RWPE1 (cell line): ENCODE data around the gene FOXQ1.
A peak's percentile ranks its signal among the peaks of the same experiment; 100 is the strongest.

Experiments used
- CTCF ChIA-PET: fragments of 350-600 bp; sonication (Branson Sonifier 250); formaldehyde crosslinking; extraction: SDS; loops from one replicate; lab custom pipeline; 2021; lab: Yijun Ruan, JAX
- POLR2A ChIA-PET: fragments of 400-600 bp; formaldehyde crosslinking; extraction: SDS; loops from one replicate; lab custom pipeline; 2020; ENCODE audit warnings: antibody characterized with exemption; ENCODE audit not compliant: low non-redundant PET; lab: Yijun Ruan, JAX
- DNase-seq: peaks from one replicate; pipeline ENCODE4 v3.0.0; 2012; ENCODE audit warnings: low spot score
- H3K27ac ChIP-seq: fragments of 450-650 bp; 2 replicates; pipeline ENCODE4 v1.5.1; 2017
- CTCF ChIP-seq: fragments of 450-650 bp; conservative IDR thresholded peaks from 2 replicates; pipeline ENCODE4 v1.5.1; 2017; ENCODE audit warnings: low read depth, mild to moderate bottlenecking

Gene FOXQ1

DNA sequence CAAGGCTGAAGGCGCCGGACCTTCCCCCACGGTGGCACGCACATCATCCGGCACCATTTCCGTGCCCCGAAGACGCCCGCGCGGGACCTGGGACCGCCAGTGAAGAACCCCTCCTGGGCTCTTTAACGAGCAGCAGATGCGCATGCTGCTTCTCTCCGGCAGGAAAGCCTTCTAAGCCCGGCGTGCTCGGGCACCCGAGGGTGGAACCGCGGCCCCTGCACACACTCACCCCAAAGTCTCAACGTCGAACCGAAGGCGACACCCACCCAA lies 240 bp downstream of the FOXQ1 start:
- CTCF ChIA-PET = interaction anchor here (0.6 to 1.7 kb wide), 4 partner anchors 23 to 414 kb away, joined by 3 to 11 read pairs (median 4); no protein-coding TSS in a partner anchor
- TF ChIP-seq CTCF = no peak
- peak overlapping the region; percentile 60 for H3K27ac ChIP-seq
- DNase-seq = no peak
- POLR2A ChIA-PET = interaction anchor here (0.6 to 1.3 kb wide), 2 partner anchors 13 to 396 kb away, joined by 3 to 4 read pairs; no protein-coding TSS in a partner anchor

GRCh38 chr6:1312473-1313367 lies 822 bp downstream of the FOXQ1 start:
- CTCF ChIA-PET = interaction anchor here (0.5 to 1.7 kb wide), 7 partner anchors 12 to 415 kb away, joined by 3 to 11 read pairs (median 3); no protein-coding TSS in a partner anchor
- peak overlapping the region; percentile 60 for H3K27ac ChIP-seq
- DNase-seq = no peak
- POLR2A ChIA-PET = interaction anchor here (0.6 to 1.3 kb wide), 2 partner anchors 13 to 397 kb away, joined by 3 to 4 read pairs; no protein-coding TSS in a partner anchor
- no peak for TF ChIP-seq CTCF

GRCh38 chr6:1313384-1313766 lies 1.5 kb downstream of the FOXQ1 start:
- TF ChIP-seq CTCF = no peak
- H3K27ac ChIP-seq = no peak overlapping the region; the same call in 1 of the 2 replicates
- ChIA-PET POLR2A (interaction anchor here (1.3 kb wide), 1 partner anchor 12 kb away, joined by 4 read pairs; no protein-coding TSS in a partner anchor), CTCF (interaction anchor here (0.7 to 1.7 kb wide), 5 partner anchors 13 to 401 kb away, joined by 3 to 11 read pairs (median 3); no protein-coding TSS in a partner anchor)
- no peak for DNase-seq

DNA sequence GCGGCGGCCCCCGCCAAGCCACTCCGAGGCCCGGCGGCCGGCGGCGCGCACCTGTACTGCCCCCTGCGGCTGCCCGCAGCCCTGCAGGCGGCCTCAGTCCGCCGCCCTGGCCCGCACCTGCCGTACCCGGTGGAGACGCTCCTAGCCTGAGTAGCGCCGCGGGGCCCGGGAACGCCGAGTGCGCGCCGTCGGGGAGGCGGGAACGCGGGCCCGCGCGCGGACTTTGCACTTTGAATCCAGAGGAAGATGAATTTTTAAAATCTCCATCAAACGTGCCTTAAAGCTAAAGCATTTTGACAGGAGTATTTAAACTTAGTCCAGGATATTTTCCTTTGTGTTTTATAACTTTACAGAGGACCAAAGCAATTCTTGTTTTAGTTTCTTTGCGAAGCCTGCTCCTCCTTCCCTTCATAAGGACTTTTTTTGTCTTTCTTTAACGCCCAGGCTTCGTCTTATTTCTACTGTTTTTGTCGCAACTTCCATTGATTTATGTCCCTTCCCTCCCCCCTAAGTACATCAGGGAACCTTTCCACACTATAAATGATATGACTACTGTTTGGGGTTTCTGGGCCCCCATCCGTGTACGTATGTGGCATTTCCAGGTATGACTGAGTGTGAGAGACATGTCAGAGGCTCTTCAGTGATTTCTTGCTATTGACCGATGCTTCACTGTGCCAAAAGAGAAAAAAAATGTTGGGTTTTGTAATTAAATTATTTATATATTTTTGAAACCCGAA lies 2.0 kb downstream of the FOXQ1 start:
- peak; percentile 50 for DNase-seq
- TF ChIP-seq CTCF = peak; percentile 69
- POLR2A ChIA-PET = no interaction called here
- CTCF ChIA-PET = interaction anchor here (0.7 to 1.7 kb wide), 5 partner anchors 9 to 40 kb away, joined by 3 to 6 read pairs (median 3); no protein-coding TSS in a partner anchor
- no peak overlapping the region for H3K27ac ChIP-seq

DNA sequence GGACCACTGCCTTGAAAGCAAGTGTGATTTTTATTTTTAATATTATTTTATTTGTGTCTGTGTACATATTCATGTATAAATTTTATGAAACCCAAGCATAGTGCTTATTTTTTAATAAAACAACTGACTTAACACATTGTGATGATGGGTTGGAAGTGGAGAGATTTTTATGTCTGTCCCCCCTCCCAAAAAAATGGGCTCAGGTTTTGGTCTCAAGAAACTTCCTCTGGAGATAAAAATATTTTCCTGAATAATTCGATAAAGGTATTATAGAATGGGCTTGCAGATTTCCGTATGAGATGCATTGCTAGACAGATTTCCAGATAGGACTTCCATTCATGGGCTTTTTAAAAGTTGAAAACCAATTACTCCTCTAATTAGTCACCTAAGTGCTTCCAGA lies 2.7 kb downstream of the FOXQ1 start:
- ChIA-PET POLR2A (no interaction called here), CTCF (interaction anchor here (1.2 to 1.7 kb wide), 3 partner anchors 8 to 21 kb away, joined by 3 to 6 read pairs (median 5); no protein-coding TSS in a partner anchor)
- TF ChIP-seq CTCF = no peak
- no peak overlapping the region for H3K27ac ChIP-seq
- DNase-seq = no peak

DNA sequence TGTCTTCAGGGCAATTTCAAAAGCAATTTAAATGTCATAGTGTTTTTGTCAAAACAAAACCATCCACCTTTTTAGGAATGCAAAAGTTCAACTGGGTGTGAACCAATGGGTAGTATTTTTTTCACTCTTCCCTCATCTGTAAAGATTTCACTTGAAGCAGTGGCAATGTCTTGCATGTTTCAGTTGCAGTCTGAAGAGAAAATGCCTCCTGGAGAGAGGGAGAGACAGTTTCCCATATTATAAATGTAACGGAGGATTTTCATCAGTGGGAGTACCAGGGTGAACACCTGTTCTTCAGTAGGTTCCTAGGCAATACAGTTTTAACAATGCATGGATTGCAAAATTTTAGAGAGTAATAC lies 3.3 kb downstream of the FOXQ1 start:
- TF ChIP-seq CTCF = no peak
- POLR2A ChIA-PET = no interaction called here
- CTCF ChIA-PET = interaction anchor here (1.6 to 1.7 kb wide), 2 partner anchors 8 to 21 kb away, joined by 3 to 6 read pairs; no protein-coding TSS in a partner anchor
- DNase-seq = no peak
- no peak overlapping the region for H3K27ac ChIP-seq
